GM06990 (cell line): ENCODE data around the gene ASB2.

Experiments
- DNase-seq: peaks from one replicate; pipeline ENCODE4 v3.0.0-alpha.2; 2011; ENCODE audit not compliant: insufficient read length; ENCODE audit errors: extremely low read depth
- H3K27me3 ChIP-seq: replicated peaks from 2 replicates; pipeline ENCODE4 v1.6.0; 2011; ENCODE audit warnings: low read length; ENCODE audit not compliant: control insufficient read depth, insufficient read depth
- H3K36me3 ChIP-seq: 2 replicates; pipeline ENCODE4 v1.5.1; 2011; ENCODE audit warnings: low read length; ENCODE audit not compliant: control insufficient read depth, insufficient read depth
- H3K4me3 ChIP-seq: replicated peaks from 2 replicates; pipeline ENCODE4 v1.5.1; 2011; ENCODE audit warnings: low read depth, mild to moderate bottlenecking, control low read depth, low read length
- TF ChIP-seq, protein P1 (sequence below): IDR thresholded peaks from 2 replicates; pipeline ENCODE4 v1.5.1; 2011; ENCODE audit warnings: low read length, control low read depth, mild to moderate bottlenecking, inconsistent platforms; ENCODE audit not compliant: insufficient read depth, poor library complexity, severe bottlenecking

Gene ASB2

DNA sequence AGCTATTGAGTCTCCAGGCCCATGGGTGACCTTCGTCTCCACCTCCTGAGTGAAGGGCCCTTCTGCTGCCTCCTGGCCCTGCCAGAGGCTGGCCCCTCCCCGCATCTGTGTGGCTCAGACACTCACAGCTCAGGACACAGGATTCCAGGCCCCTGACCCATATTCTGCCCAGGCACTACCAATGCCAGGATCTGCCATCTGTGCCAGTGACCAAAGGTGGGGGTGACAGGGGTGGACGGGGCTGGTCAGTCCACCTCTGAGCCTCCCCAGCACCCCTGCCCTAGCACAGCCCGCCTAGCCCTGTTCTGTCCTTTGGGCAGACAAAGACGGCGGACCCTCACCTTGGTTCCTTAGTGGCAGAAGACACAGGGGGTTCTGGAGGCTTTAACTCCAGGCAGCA lies 2.8 kb downstream of the ASB2 start:
- Histone ChIP-seq H3K27me3 (no peaks in the 10 kb centered on the region), H3K36me3 (no peaks in the 10 kb centered on the region), H3K4me3 (no peak overlapping the region)
- TF ChIP-seq, protein P1, sequence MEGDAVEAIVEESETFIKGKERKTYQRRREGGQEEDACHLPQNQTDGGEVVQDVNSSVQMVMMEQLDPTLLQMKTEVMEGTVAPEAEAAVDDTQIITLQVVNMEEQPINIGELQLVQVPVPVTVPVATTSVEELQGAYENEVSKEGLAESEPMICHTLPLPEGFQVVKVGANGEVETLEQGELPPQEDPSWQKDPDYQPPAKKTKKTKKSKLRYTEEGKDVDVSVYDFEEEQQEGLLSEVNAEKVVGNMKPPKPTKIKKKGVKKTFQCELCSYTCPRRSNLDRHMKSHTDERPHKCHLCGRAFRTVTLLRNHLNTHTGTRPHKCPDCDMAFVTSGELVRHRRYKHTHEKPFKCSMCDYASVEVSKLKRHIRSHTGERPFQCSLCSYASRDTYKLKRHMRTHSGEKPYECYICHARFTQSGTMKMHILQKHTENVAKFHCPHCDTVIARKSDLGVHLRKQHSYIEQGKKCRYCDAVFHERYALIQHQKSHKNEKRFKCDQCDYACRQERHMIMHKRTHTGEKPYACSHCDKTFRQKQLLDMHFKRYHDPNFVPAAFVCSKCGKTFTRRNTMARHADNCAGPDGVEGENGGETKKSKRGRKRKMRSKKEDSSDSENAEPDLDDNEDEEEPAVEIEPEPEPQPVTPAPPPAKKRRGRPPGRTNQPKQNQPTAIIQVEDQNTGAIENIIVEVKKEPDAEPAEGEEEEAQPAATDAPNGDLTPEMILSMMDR: no peak
- DNase-seq: no peak

DNA sequence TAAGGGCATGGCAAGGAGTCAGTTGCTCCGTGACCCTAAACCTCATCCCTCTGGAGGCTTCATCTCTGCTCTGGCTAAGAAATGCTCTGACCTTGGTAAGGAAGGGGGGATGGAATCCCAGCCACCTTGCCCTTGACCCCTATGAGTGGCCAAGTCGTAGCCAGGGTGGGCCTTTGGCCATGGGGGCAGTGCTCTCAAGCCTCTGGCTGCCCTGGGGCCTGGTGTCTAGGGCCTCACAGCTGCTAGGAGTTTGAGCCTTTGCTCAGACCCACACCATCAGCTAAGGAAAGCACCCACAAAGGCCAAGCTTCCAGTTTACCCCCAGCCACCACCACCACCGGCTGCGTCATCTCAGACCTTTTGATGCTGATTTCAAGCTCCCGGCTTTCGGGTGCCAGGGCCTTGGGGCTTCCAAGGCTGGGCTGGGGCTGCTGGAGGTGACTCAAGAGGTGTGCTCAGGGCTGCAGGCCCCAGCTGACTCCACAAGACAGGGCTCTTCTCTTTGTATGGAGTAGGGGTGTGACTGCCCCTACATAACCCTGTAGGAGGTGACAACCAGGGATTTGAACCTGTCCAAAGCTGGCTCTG lies 3.7 kb downstream of the ASB2 start:
- no peak overlapping the region for H3K4me3 ChIP-seq
- TF ChIP-seq, protein P1: no peak
- no peak for DNase-seq
- H3K27me3 ChIP-seq: no peaks in the 10 kb centered on the region
- H3K36me3 ChIP-seq: no peaks in the 10 kb centered on the region

DNA sequence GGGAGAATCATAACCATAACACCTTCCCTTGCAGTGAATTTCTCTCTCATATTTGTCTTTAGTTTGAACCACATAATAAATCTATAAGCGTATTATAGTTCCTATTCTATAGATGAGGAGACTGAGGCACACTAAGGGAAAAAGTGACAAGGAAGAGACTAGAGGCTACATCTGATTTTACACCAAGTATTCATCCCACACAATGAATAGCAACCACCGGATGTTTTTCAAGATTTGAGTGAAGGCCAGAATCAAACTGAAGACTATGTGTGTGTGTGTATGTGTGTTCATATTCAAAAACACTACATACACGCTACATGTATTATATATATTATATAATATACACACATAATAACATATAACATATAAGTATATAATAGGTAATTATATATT lies 4.7 kb downstream of the ASB2 start:
- no peak for DNase-seq
- TF ChIP-seq, protein P1: no peak
- Histone ChIP-seq H3K27me3 (no peaks in the 10 kb centered on the region), H3K36me3 (no peaks in the 10 kb centered on the region), H3K4me3 (no peak overlapping the region)

DNA sequence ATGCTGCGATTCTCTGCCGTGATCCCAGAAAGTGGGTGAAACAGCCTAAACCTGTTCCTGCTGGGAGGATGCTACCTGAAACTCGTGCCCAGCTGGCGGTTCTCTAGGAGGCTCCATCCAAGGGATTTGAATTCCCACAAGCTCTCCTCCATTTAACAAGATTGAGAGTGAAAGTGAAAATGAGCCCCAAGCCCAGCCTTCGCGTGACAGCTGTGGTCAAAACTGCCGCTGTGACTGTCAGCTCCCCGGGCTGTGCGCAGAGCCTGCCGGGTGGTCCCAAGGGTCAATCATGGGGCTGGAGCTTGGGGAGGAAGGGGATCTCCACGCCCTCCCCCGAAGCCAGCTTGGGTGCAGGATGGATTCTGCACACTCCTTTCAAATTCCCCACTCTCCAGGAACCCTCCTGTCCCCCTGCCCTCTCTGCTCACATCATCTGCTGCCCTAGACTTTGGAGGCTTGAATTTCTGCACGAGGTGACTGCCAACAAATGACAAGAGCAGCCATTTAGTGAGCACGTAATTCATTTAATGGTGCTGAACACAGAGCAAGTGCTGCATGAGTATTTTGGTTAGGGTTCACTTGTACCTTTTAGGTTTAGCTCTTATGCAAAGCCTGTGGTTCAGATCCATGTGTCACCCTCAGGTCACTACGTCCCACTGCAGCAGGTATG lies 5.3 kb downstream of the ASB2 start:
- peak; percentile 83 for DNase-seq
- Histone ChIP-seq H3K27me3 (no peaks in the 10 kb centered on the region), H3K36me3 (no peaks in the 10 kb centered on the region), H3K4me3 (peak overlapping the region; percentile 57)
- TF ChIP-seq, protein P1: no peak

DNA sequence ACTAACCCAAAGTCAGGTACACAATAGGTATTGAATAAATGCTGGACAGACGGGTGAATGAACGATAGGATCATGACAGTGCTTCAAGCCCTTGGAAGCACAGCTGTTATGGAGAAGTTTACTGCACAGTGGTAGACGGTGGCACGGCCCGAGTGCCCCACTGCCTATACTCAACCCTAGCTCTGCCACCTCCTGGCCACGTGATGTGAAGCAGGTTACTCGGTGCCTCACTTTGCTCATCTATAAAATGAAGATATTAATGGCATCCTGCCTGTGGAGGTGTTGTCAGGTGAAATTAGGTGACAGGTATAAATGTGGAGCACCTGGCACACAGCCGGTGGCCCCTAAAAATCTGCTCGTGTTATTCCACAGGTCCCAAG lies 5.8 kb downstream of the ASB2 start:
- peak overlapping the region; percentile 57 for H3K4me3 ChIP-seq

More for the DNA sequence above, 5.8 kb downstream of the ASB2 start:
- TF ChIP-seq, protein P1: peak; percentile 47
- no peak for DNase-seq
- no peaks in the 10 kb centered on the region for H3K36me3 ChIP-seq
- H3K27me3 ChIP-seq: no peaks in the 10 kb centered on the region
